Skeletal muscle tissue (tissue), 4 donors: Measurements from ENCODE around the gene PDGFB. TPM values are rescaled to one million over a fixed set of nuclear protein-coding genes. Genes with fewer than 3 reads are reported as not detected.

Experiments
- H3K27ac ChIP-seq: one replicate; pipeline ENCODE4 v1.7.0; 2013; ENCODE audit warnings: mild to moderate bottlenecking, low read depth, low read length, inconsistent platforms
- H3K27me3 ChIP-seq, 3 donors: one replicate each; pipeline ENCODE4 v1.7.0; 2013; ENCODE audit warnings: low read length in 3 of 3; ENCODE audit not compliant: control insufficient read depth in 3 of 3, insufficient read depth in 3 of 3
- H3K36me3 ChIP-seq, 3 donors: one replicate each; pipeline ENCODE4 v1.7.0; 2013; ENCODE audit warnings: low read length in 3 of 3; ENCODE audit not compliant: control insufficient read depth in 3 of 3, insufficient read depth in 3 of 3
- H3K4me1 ChIP-seq, 3 donors: one replicate each; pipeline ENCODE4 v1.7.0; 2013; ENCODE audit warnings: low read length in 3 of 3, mild to moderate bottlenecking in 3 of 3; ENCODE audit not compliant: control insufficient read depth in 3 of 3, insufficient read depth in 3 of 3
- H3K4me3 ChIP-seq, 3 donors: one replicate each; pipeline ENCODE4 v1.7.0; 2013; ENCODE audit warnings: low read length in 3 of 3
- H3K9ac ChIP-seq, 3 donors: one replicate each; pipeline ENCODE4 v1.7.0; 2013; ENCODE audit warnings: low read length in 3 of 3, mild to moderate bottlenecking in 3 of 3, moderate library complexity in 2 of 3, low read depth in 1 of 3
- H3K9me3 ChIP-seq, 3 donors: one replicate each; pipeline ENCODE4 v1.7.0; 2013; ENCODE audit warnings: low read length in 3 of 3; ENCODE audit not compliant: control insufficient read depth in 3 of 3
- total RNA-seq: library from RNA; depleted of rRNA; stranded (reverse); fragments of >200 nt; gene quantifications from one replicate; pipeline ENCODE4 v1.2.3, GENCODE V29; 2014
- donor health status: Osteomylitis.

PDGFB gene
- total RNA-seq, 1 donor from 2014 or later: 8.9 TPM

DNA sequence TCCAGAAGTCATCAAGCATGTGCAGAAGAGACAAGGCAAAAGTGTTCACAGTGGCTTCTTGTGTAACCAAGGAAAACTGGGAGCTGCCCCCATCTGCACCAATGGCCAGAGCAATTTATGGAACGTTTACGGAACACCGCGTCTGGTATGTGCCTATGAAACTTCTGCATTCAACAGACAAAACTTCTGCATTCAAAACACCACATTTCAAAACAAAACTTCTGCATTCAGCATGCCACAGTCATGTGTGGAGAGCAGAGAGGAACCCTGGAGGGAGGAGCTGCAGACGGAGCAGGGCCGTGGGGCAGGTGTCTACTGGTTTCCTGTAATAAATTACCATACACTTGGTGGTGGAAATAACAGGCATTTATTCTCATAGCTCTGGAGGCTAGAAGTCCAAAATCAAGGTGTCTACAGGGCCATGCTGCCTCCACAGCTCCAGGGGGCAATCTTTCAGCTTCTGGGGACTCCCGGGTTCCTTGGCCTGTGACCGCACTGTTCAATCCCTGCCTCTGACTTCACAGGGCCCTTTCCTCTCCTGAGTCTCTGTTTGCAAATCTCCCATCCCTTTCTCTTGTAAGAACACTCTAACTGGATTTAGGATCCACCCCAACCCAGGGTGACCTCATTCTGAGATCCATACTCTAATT lies 42.4 kb upstream of the PDGFB start:
- Histone ChIP-seq H3K27me3 (no peaks in the 10 kb centered on the region), H3K4me1 (peaks cover 47 to 53% (median 51%) of the 10 kb centered on the region in 3 donors), H3K27ac (no peak overlapping the region), H3K36me3 (no peaks in the 10 kb centered on the region), H3K9ac (no peak overlapping the region), H3K4me3 (no peak overlapping the region), H3K9me3 (peaks cover 0 to 5% (median 0%) of the 10 kb centered on the region in 3 donors)

DNA sequence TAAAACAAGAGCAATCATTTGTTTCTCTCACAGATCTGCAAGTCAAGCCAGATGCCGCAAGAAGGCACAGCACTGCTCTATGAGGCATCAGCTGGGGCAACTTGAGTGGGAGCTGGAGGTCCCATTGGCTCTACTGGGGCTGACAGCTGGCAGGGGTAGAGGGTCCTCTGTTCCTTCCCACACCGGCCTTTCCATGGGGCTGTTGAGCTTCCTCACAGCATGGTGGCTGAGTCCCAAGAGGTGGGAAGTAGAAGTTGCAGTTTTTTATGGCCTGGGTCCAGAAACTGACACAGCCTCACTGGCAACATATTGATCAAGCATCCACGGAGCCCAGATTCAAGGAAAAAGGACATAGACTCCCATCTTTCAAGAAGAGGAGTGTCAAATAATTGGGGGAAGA lies 40.2 kb upstream of the PDGFB start:
- peaks cover 25 to 39% (median 35%) of the 10 kb centered on the region in 3 donors for H3K4me1 ChIP-seq
- no peaks in the 10 kb centered on the region for H3K27me3 ChIP-seq
- no peak overlapping the region for H3K4me3 ChIP-seq
- H3K27ac ChIP-seq: no peak overlapping the region
- H3K9ac ChIP-seq: no peak overlapping the region
- peaks cover 0 to 5% (median 0%) of the 10 kb centered on the region in 3 donors for H3K9me3 ChIP-seq
- H3K36me3 ChIP-seq: no peaks in the 10 kb centered on the region

DNA sequence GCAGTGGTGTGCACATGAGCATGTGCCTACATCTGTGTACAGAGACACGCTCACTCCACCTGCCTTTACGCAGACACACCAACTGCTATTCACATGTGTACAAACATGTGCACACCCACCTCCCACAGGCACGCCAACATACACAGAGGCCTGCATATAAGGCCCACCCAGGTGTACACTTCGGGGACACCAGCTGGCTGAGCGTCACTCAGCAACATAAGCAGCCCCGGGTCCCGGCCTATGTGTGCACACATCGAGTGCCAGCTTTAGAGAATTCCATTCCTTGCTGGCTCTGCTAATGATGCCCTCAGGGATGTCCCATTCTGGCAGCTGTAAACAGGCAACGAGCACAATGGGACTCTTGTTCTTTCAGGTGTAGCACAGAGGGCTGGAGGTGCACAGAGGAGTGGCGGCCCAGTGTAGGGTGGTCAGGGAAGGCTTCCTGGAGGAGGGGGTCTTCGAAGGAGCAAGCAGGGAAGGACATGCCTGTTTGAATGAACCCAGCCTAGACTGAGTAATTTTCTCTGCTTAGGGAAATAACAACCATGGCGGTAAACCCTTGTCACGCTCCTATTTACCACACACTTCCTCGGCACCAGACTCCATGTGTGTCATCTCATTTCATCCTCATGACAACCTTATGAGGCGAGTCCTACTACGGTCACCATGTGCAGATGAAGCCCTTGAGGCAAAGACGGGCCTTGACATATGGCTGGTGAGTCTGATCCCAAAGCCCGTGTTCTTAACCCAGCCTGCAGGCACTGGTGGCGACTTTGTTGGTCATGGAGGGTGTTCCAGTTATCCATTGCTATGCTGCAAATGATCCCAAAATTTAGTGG lies 39.6 kb upstream of the PDGFB start:
- Histone ChIP-seq H3K36me3 (no peaks in the 10 kb centered on the region), H3K9me3 (peaks cover 0 to 5% (median 0%) of the 10 kb centered on the region in 3 donors), H3K4me3 (peak overlapping the region in 1 of 3 donors; percentile 45), H3K27me3 (no peaks in the 10 kb centered on the region), H3K4me1 (peaks cover 23 to 33% (median 31%) of the 10 kb centered on the region in 3 donors), H3K27ac (peak overlapping the region; percentile 93), H3K9ac (peak overlapping the region in 2 of 3 donors; percentile 14 to 80)

DNA sequence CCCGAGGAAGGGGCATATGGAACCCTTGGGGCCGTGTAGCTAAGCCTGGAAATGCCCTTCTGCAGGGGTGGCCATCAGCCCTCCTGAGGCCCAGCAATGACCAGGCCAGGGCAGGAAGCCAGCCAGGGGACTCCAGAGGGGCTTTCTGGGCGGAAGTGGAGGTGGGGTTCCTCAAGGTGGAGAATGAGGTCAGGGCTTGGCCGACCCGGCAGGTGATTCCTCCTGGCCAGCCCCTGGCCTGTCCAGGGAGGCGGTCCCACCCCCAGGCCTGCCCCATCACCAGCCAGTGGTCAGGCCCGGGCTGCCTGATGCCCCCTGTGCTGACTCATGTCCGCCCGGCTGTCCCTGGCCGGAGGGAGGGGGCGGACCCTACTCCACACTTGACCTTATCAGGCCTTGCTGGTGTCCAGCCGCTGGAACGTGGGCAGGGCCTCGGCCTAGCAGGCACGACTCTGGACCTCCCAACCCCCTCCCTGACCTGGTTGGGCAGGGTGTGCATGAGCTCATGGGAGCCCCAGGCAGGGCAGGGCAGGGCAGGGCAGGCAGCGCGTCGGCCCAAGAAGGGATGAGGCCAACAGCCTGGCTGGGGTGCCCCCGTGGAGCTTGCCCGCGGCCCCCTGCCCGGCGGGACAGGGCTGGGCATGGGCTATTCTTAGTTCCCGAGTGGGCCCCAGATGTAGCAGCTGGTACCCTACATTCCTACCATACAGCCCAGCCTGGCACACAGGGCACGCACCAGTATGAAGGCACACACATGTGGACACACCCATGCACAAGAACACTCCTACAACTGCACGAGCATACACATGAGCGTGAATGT lies 38.8 kb upstream of the PDGFB start:
- H3K27me3 ChIP-seq: no peaks in the 10 kb centered on the region
- peak overlapping the region in 1 of 3 donors; percentile 45 for H3K4me3 ChIP-seq
- peak overlapping the region; percentile 45 to 80 (median 74) for H3K9ac ChIP-seq
- peak overlapping the region; percentile 93 for H3K27ac ChIP-seq
- no peaks in the 10 kb centered on the region for H3K36me3 ChIP-seq
- H3K4me1 ChIP-seq: peaks cover 23 to 36% (median 33%) of the 10 kb centered on the region in 3 donors
- H3K9me3 ChIP-seq: peaks cover 0 to 5% (median 0%) of the 10 kb centered on the region in 3 donors

DNA sequence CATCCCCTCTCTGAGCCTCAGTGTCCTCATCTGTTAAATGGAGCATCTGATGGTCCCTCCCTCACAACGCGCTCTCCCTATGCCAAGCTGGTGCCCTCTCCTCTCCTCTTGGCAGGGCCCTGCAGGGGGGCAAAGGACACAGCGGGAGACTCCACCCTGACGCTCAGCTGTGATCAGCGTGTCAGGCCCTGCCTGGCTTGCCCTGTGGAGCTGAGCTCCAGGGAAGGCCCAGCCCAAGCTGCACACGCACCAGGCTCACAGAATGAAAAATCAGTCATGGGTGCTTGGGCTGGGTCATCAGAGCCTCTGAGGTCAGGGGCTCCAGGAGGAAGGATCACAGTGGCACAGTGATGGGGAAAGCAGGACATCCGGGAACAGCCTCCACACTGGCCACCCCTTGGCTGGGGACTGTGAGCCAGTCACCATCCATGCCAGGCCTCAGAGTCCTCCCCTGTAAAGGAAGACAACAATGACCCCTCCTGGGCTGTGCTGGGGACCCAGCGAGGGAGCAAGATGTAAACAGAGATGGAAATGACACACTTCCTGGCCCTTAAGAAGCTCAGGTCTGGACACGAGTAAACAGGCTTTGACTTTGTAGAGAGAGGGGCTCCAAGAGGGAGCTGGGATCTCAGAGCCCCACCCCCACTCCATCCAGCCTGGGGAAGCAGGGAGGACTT lies 38.0 kb upstream of the PDGFB start:
- peak overlapping the region; percentile 93 for H3K27ac ChIP-seq
- H3K36me3 ChIP-seq: no peaks in the 10 kb centered on the region
- peak overlapping the region; percentile 45 to 80 (median 74) for H3K9ac ChIP-seq
- no peaks in the 10 kb centered on the region for H3K27me3 ChIP-seq
- H3K4me1 ChIP-seq: peaks cover 27 to 43% (median 40%) of the 10 kb centered on the region in 3 donors
- peak overlapping the region in 1 of 3 donors; percentile 22 for H3K4me3 ChIP-seq
- H3K9me3 ChIP-seq: peaks cover 0 to 5% (median 0%) of the 10 kb centered on the region in 3 donors

DNA sequence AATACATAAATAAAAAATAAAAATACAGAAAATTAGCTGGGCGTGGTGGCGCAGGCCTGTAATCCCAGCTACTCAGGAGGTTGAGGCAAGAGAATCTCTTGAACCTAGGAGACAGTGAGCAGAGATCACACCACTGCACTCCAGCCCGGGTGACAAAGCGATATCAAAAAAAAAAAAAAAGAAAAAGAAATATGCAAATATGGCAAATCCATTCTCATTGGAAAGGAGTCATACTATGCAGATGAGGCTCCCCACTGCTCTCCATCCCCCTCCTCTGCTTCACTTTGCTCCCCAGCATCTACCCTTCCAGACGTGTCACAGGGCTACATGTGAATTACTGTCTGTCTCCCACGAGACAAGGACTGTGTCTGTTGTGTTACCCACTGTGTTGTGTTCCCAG lies 36.3 kb upstream of the PDGFB start:
- Histone ChIP-seq H3K27ac (peak overlapping the region; percentile 19), H3K4me1 (peaks cover 31 to 51% (median 49%) of the 10 kb centered on the region in 3 donors), H3K9ac (peak overlapping the region in 1 of 3 donors; percentile 1)

DNA sequence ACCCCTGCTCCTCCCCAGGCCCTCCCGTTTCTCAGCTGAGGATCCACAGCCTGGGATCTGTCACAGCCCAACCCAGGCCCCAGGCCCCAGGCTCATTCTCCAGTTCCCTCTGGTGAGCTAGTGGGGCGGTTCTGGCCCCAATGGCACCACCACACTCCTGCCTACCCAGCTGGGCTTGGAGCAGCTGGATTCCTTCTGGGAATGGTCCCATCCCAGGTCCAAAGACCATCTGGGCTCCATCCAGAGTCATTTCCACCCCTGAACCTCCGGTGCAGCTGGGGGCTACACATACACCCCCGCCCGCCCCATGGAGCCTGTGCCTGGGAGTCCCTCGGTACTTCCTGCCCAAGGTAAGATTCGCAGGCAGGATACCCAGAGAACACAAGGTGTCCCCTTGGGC lies 35.5 kb upstream of the PDGFB start:
- no peak overlapping the region for H3K27ac ChIP-seq
- no peak overlapping the region for H3K4me3 ChIP-seq
- peaks cover 0 to 5% (median 0%) of the 10 kb centered on the region in 3 donors for H3K9me3 ChIP-seq
- no peaks in the 10 kb centered on the region for H3K27me3 ChIP-seq
- H3K4me1 ChIP-seq: peaks cover 31 to 52% (median 51%) of the 10 kb centered on the region in 3 donors
- H3K36me3 ChIP-seq: no peaks in the 10 kb centered on the region
- H3K9ac ChIP-seq: no peak overlapping the region

More for the DNA sequence above, 36.3 kb upstream of the PDGFB start:
- Histone ChIP-seq H3K9me3 (peaks cover 0 to 5% (median 0%) of the 10 kb centered on the region in 3 donors), H3K27me3 (no peaks in the 10 kb centered on the region), H3K36me3 (no peaks in the 10 kb centered on the region), H3K4me3 (no peak overlapping the region)

DNA sequence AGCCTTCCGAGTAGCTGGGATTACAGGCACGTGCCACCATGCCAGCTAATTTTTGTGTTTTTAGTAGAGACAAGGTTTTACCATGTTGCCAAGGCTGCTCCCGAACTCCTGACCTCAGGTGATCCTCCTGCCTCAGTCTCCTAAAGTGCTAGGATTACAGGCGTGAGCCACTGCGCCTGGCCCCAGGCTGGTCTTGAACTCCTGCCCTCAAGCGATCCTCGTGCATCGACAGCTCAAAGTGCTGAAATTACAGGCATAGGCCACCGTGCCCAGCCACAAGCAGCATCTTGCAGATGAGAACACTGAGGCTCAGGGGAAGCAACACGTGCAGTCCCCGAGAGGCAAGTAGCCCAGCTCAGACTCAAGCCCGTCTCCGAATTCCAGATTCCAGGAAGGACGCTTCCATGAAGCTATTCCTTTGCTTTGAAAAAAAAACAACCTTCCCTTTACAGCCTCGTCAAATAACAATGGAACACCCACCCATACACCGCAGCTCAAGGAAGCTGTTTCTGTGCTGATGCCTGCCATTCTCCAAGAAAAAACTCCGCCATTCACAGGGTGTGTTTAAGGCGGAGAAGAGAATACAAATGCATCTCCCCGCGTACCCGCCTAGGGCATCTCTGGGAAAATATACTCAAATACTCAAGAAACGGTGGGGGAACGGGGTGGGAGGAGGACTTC lies 34.5 kb upstream of the PDGFB start:
- no peak overlapping the region for H3K9ac ChIP-seq
- no peaks in the 10 kb centered on the region for H3K27me3 ChIP-seq
- H3K4me1 ChIP-seq: peaks cover 30 to 50% (median 50%) of the 10 kb centered on the region in 3 donors
- H3K36me3 ChIP-seq: no peaks in the 10 kb centered on the region
- H3K4me3 ChIP-seq: peak overlapping the region in 1 of 3 donors; percentile 13
- H3K27ac ChIP-seq: no peak overlapping the region
- no peaks in the 10 kb centered on the region for H3K9me3 ChIP-seq

DNA sequence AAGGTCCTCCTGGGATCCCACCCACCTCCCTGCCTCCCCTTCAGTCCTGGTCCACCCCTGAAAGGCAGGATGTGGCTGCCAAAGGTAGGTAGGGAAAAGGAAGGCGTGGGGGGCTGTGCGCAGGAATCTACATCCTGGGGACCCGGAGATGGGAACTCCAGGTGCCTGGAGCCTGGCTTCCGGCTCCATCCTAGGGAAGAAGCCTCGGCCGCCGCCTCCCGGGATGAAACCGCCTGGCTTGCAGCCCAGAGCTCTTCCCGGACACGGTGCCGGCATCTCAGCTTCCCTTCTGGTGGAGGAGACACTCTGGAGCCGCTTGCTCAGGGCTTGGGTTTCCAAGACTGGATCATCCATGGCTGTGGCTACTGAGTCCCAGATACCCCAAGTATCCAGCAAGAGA lies 33.3 kb upstream of the PDGFB start:
- no peaks in the 10 kb centered on the region for H3K36me3 ChIP-seq
- H3K27me3 ChIP-seq: no peaks in the 10 kb centered on the region
- no peaks in the 10 kb centered on the region for H3K9me3 ChIP-seq
- no peak overlapping the region for H3K4me3 ChIP-seq
- H3K9ac ChIP-seq: peak overlapping the region in 1 of 3 donors; percentile 33
- H3K4me1 ChIP-seq: peaks cover 17 to 38% (median 37%) of the 10 kb centered on the region in 3 donors
- H3K27ac ChIP-seq: peak overlapping the region; percentile 42
